ENCODE measurements around the gene XPR1.

Gene XPR1

DNA sequence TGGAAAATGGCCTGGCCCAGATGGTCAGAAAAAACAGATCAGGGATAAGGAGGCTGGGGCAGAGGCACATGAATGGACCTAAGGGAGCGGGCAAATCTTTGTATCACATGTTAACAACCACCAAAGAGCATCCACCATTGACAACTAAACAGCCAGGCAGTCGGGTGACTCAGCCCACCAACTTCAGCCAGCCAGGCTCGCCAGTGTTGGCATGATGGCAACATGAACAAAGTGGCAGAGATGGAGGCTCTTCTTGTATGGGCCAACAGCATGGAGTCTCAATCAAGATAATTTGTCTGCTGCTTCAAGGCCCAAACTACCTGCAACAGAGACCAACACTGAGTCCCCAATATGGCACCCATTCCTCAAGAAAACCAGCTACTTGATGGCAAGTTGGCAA lies 264.3 kb downstream of the XPR1 start:
- no peak for DNase-seq

DNA sequence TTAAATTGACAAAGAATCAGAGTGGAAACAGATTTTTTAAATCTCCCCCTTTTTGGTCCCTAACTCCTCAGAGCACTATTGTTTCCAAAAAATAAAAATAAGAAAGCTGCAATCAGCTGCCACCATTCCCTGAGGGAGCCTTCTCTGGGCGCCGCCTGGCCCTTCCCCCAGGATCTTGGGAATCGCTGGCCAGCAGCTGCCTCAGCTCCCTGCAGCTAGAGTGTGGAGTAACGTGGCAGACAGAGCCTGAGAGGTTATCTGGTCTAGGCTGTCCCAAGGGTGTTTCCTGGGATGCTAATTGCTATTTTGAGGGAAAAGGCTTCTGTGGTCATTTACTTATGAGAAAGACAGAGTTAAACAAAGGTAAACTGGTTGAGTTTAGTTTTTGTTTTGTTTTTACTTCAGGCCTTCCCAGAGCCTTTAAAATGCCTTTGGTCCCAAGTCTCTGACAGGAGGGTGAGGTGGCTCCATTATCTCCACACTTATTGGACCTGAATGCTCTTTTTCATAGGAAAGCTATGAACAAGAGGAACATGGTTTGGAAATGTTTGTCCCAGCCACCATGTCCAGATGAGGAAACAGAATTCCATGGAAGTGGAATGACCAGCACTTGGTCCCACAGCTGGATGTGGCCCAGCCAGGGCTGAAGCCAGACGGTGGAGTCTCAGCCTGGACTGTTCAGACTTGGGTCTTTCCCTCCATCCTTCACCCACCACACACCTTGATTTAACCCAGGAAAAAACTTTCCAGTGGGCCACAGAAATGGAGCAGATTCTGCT lies 266.8 kb downstream of the XPR1 start:
- no peak for DNase-seq

DNA sequence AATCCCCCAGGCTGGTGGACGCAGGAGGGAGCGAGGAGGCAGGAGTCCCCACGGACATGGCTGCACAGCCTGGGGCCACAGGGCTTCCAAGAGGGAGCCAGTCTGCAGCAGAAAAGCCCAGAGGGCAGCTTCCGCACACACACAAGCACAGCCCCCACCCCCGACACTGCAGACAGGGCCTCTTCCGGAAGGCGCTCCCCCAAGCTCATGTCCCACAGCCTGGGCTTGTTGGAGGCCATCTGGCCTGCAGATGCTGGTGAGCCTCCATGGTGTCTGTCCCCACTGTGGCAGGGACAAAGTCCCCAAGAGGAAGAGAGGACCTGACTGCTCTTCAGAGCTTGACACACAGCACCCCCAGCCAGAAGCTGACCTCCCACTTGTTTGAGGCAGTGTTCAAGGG lies 267.4 kb downstream of the XPR1 start:
- no peak for DNase-seq

- DNase-seq, result no peak
Measured at GRCh38 chr1:180901076-180901990, 269.5 kb downstream of the XPR1 start.

GRCh38 chr1:180902541-180902940 lies 270.7 kb downstream of the XPR1 start:
- no peak for DNase-seq

DNA sequence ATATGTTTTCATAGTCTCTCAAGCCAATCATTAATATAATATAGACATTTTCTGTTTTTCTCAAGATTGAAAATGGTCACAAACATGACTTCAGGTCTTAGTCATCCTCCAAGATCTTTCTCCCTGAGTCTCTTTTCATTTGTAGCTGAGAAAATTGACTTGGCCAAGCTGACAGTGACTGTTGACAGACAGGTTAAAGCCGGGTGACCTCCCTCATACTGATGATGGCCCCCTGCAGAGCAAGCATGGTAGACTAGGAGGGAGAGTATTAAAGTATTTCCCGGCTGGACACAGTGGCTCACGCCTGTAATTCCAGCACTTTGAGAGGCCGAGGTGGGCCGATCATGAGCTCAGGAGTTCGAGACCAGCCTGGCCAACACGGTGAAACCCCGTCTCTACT lies 274.1 kb downstream of the XPR1 start:
- no peak for DNase-seq

DNA sequence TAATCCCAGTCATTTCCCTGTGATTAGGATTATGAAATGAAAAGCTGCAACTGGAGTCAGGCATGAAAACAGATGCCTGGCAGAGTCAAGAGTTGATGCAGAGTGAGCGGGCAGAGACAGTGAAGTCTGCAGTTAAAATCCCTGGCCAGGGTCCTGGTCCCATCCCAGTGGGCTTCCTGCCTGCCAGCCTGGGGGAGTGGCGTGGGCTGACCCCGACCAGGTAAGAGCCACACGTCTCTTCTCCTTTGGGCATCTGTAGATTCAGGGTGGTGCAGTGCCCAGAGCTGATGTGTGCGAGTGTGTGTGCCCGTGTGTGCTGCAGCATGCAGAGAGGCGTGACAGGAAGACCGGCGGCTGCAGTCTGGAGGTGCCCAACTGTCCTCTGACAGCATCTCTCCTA lies 274.7 kb downstream of the XPR1 start:
- DNase-seq, result no peak

- DNase-seq, result no peak
Measured at GRCh38 chr1:180907313-180908055, 275.7 kb downstream of the XPR1 start.

DNA sequence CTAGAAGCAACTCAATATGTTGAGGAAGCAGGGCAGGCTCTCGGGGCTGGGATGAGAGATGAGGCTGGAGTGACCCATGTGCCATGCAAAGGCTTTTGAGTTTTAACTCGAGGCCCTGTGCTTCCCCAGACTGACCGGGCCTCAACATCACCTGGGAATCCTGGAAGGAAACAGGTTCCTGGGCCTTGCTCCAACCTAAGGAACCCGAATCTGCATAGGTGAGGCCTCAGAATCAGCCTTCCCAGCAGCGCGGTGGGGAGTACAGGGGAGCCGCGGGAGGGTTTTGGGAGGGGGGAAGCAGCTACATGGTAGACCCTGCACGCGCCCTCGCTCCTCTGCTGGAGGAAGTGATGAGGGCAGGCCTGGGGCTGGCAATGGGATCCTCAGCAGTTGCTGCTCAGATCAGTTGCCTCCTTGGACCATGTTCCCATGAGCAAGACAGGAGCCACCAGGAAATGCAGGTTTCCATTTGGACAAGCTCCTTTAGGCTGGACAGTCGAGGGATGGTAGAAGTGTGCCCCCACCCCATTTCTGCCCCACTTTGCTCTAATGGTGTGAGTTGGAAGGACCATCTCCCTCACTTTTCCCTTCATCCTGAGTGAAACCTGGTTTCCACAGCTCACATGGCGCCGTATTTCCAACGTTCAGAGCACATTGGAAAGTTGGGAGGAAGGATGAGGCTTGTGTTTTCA lies 276.4 kb downstream of the XPR1 start:
- DNase-seq, result no peak

DNA sequence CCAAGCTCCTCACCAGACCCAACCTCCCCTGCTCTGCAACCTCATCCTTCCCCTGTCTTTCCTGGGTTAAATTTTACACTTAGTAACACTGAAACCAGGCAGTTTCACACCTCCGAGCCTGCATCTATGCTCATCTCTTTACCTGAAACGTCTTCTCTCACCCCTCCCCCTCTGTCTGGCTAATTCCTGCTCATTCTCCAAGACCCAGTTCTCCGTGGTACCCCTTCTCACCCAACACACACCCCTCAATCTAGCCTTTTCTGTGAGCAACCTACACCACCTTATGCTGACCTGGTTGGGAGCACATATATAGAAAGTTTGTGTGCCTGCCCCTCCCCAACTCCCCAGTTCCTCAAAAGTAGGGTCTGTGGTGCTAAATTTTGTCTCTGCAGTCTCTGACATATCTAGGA lies 277.2 kb downstream of the XPR1 start:
- DNase-seq, result no peak

GRCh38 chr1:180909462-180909976 lies 277.7 kb downstream of the XPR1 start:
- DNase-seq, result no peak

- DNase-seq, result no peak
Measured at GRCh38 chr1:180911640-180912191, 279.9 kb downstream of the XPR1 start.

DNA sequence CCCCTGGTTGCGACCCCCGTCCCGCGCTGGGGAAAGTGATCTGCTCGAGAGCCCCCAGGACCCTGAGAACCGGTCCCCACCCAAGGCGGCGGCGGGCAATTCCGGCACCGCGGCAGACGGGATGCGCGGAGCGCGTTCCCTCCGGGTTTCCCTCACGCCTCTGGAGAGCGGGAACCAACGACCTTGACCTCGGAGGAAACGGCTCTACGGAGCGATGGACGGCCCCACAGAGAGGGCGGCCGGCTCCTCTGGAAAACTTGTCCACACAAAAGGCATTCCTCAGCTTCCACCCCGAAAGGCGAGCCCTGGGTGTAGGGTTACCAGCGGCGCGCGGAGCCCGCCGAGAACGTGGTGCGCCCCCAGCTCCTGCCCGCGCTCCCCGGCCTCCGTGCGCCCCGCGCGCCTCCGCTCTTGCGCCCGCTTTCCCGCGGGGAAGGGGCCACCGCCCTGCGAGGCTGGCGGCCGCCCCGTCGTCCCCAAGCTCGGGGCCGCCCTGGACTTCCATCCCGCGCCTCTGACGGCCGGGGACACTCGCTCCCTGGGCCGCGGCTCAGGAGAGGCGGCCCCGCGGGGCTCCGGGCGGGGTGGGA lies 280.5 kb downstream of the XPR1 start:
- DNase-seq, result no peak

GRCh38 chr1:180912801-180913565 lies 281.2 kb downstream of the XPR1 start, which contains the start of gene KIAA1614:
Gene KIAA1614 (plus strand): TSS chr1:180912897. CDS start chr1:180913244, 347 bp downstream.
- DNase-seq, result no peak

DNA sequence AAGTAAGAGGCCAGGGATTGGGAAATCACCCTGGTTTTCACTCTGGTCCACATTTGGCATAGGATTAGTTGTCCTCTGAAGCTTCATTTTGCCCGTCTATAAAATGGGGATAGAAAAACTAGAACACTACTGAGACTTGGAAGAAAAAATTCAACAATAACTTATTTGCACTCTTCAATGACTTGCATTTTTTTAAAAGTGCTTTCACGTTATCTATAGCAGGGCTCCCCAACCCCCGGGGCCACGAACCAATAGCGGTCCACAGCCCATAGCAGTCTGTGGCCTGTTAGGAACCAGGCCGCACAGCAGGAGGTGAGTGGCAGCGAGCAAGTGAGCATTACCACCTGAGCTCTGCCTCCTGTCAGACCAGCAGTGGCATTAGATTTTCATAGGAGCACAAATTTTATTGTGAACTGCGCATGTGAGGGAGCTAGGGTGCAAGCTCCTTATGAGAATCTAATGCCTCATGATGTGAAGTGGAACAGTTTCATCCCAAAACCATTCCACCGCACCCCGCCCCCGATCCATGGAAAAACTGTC lies 283.7 kb downstream of the XPR1 start:
- no peak for DNase-seq

DNA sequence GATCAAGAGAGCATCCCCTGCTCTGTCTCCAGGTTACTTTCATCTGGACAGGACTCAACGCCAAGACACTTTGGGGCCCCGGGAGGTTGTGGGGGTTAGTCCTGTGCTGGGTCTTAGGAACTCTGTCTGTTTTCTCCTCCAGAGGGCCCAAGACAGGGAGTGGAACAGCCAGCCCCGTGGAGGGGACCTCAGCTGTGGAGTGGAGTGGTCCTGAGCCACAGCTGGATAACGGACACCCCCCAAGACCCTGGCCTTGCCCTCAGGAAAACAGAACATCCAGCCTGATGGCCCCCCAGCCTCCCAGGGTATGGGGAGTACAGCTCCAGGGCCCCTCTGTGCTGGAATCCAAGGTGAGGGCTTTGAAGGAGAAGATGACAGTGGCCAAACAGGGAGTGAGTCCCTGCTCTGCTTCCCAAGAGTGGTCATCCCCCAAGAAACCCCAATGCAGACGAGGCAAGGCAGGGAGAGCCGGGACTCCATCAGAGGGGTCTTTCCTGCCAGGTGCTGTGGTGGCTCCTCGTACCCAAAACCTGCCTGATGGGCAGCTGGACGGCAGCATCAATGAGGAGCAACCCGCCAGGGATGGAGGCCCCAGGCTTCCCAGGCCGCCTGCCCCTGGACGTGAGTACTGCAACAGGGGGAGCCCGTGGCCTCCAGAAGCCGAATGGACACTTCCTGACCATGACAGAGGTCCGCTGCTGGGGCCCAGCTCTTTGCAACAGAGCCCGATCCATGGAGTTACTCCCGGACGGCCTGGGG lies 284.4 kb downstream of the XPR1 start:
- DNase-seq, result no peak

GRCh38 chr1:180916771-180917170 lies 284.9 kb downstream of the XPR1 start:
- no peak for DNase-seq

DNA sequence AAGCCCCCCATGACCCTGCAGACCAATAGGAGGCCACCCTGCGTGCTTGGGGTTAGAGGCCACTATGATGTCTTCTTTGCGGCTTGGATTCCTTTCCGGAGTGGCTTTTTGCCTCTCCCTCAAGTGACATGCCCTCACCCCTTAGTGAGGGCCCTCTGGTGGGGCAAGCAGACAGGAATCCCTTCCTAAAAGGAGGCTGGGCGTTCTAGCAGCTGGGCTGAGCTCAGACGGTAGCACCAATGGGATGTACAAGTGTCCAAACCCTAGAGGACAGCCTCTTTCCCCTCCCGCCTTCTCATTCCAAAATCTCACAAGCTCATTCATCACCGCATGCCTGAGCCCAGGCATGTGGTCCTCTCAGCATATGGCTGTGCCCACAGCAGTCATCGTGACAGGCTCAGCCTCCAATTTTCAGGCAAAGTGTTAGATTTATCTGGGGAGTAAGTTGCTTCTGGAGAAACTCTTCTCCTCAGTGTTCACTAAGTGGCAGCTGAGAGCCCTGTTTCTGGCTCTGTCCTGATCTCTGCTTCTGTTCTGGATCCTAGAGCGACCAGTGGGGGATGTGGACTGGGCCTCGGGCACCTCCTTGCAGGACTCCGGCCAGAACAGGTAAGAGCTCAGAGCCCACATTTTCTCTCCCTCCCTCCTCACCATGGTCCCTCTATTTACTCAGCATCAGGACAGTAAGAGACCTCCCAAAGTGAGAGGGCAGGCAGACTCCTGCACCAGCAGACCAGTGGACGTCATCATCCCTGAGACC lies 285.7 kb downstream of the XPR1 start:
- DNase-seq, result no peak

DNA sequence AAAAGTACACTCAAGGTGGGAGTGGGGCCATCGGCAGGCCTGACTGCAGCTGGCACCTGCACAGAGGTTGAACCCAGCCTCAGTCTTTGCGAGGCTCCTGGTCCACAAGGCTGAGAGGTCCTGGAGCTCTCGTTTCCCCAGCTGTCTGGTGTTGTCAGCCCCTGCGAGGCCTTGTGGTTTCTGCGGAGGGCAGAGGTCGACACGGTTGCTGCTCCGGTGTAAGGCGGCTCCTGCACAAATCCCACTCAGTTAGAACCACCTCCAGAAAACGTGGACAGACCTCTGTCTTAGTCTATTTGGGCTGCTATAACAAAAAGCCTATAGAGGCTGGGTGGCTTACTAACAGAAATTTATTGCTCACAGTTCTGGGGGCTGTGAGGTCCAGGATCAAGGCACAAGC lies 286.7 kb downstream of the XPR1 start:
- DNase-seq, result no peak

Measured in cortex of kidney (tissue), 1 donor.